ENCODE data around the gene PSRC1.

The PSRC1 gene

GRCh38 chr1:109300650-109301151 is 17.8 kb upstream of the PSRC1 start:
- Histone ChIP-seq H2AFZ (ENCODE audit: low read depth, low read length) (no peak overlapping the region), H3K27ac (ENCODE audit: low read length) (no peak overlapping the region), H3K9me3 (ENCODE audit: insufficient read depth, low read length) (no peaks in the 10 kb centered on the region), H3K4me1 (ENCODE audit: low read length) (no peaks in the 10 kb centered on the region), H3K4me3 (ENCODE audit: low read length) (no peak overlapping the region), H3K36me3 (replicated peaks; ENCODE audit: low read depth, low read length) (no peaks in the 10 kb centered on the region), H3K79me2 (ENCODE audit: low read length) (no peaks in the 10 kb centered on the region), H3K9ac (ENCODE audit: low read length) (no peak overlapping the region), H3K4me2 (ENCODE audit: low read length) (no peak overlapping the region), H4K20me1 (ENCODE audit: insufficient read depth, low read length) (no peaks in the 10 kb centered on the region), H3K27me3 (ENCODE audit: low read depth, low read length) (peaks cover under 1% of the 10 kb centered on the region; the same call in 1 of the 2 replicates)
- TF ChIP-seq CTCF (IDR thresholded peaks at IDR 0.05; ENCODE audit: low read depth, low read length) (no peak), EZH2phosphoT487 (IDR thresholded peaks at IDR 0.05; ENCODE audit: low read depth) (no peak)

GRCh38 chr1:109299558-109300343 is 16.8 kb upstream of the PSRC1 start:
- no peaks in the 10 kb centered on the region for H3K36me3 ChIP-seq (replicated peaks; ENCODE audit: low read depth, low read length)
- no peak overlapping the region for H2AFZ ChIP-seq (ENCODE audit: low read depth, low read length)
- TF ChIP-seq EZH2phosphoT487 (IDR thresholded peaks at IDR 0.05; ENCODE audit: low read depth) (no peak), CTCF (IDR thresholded peaks at IDR 0.05; ENCODE audit: low read depth, low read length) (no peak)
- no peaks in the 10 kb centered on the region for H3K79me2 ChIP-seq (ENCODE audit: low read length)
- no peaks in the 10 kb centered on the region for H3K9me3 ChIP-seq (ENCODE audit: insufficient read depth, low read length)
- H3K4me1 ChIP-seq (ENCODE audit: low read length) = peaks cover 3% of the 10 kb centered on the region
- no peaks in the 10 kb centered on the region for H4K20me1 ChIP-seq (ENCODE audit: insufficient read depth, low read length)
- H3K9ac ChIP-seq (ENCODE audit: low read length) = no peak overlapping the region
- H3K27me3 ChIP-seq (ENCODE audit: low read depth, low read length) = peaks cover 10% of the 10 kb centered on the region
- H3K27ac ChIP-seq (ENCODE audit: low read length) = no peak overlapping the region
- H3K4me3 ChIP-seq (ENCODE audit: low read length) = no peak overlapping the region
- no peak overlapping the region for H3K4me2 ChIP-seq (ENCODE audit: low read length)

GRCh38 chr1:109298666-109299557 is 16.0 kb upstream of the PSRC1 start:
- no peak overlapping the region for H3K27ac ChIP-seq (ENCODE audit: low read length)
- H3K79me2 ChIP-seq (ENCODE audit: low read length) = no peaks in the 10 kb centered on the region
- H3K4me3 ChIP-seq (ENCODE audit: low read length) = no peak overlapping the region
- no peaks in the 10 kb centered on the region for H3K36me3 ChIP-seq (replicated peaks; ENCODE audit: low read depth, low read length)
- peaks cover 7% of the 10 kb centered on the region for H3K4me1 ChIP-seq (ENCODE audit: low read length)
- no peaks in the 10 kb centered on the region for H4K20me1 ChIP-seq (ENCODE audit: insufficient read depth, low read length)
- H3K27me3 ChIP-seq (ENCODE audit: low read depth, low read length) = peaks cover 12% of the 10 kb centered on the region
- TF ChIP-seq CTCF (IDR thresholded peaks at IDR 0.05; ENCODE audit: low read depth, low read length) (no peak), EZH2phosphoT487 (IDR thresholded peaks at IDR 0.05; ENCODE audit: low read depth) (no peak)
- H2AFZ ChIP-seq (ENCODE audit: low read depth, low read length) = no peak overlapping the region
- no peaks in the 10 kb centered on the region for H3K9me3 ChIP-seq (ENCODE audit: insufficient read depth, low read length)
- no peak overlapping the region for H3K9ac ChIP-seq (ENCODE audit: low read length)
- H3K4me2 ChIP-seq (ENCODE audit: low read length) = no peak overlapping the region

- Histone ChIP-seq H3K9me3 (ENCODE audit: insufficient read depth, low read length) (no peaks in the 10 kb centered on the region), H2AFZ (ENCODE audit: low read depth, low read length) (no peak overlapping the region), H3K79me2 (ENCODE audit: low read length) (no peaks in the 10 kb centered on the region), H3K4me1 (ENCODE audit: low read length) (peaks cover 7% of the 10 kb centered on the region), H3K4me2 (ENCODE audit: low read length) (no peak overlapping the region), H3K9ac (ENCODE audit: low read length) (no peak overlapping the region), H3K4me3 (ENCODE audit: low read length) (no peak overlapping the region), H4K20me1 (ENCODE audit: insufficient read depth, low read length) (no peaks in the 10 kb centered on the region), H3K27ac (ENCODE audit: low read length) (no peak overlapping the region), H3K36me3 (replicated peaks; ENCODE audit: low read depth, low read length) (no peaks in the 10 kb centered on the region), H3K27me3 (ENCODE audit: low read depth, low read length) (peaks cover 14% of the 10 kb centered on the region)
- TF ChIP-seq CTCF (IDR thresholded peaks at IDR 0.05; ENCODE audit: low read depth, low read length) = no peak
- TF ChIP-seq EZH2phosphoT487 (IDR thresholded peaks at IDR 0.05; ENCODE audit: low read depth) = no peak
These were observed 13.8 kb upstream of the PSRC1 start for GRCh38 chr1:109296782-109297181.
